ENCODE results near the gene SPESP1. TPM values are rescaled to one million over a fixed set of nuclear protein-coding genes. Genes with fewer than 3 reads are reported as not detected.

Gene SPESP1
- polyA plus RNA-seq, 1 donor (not counting 4 experiments of a cell fraction or from before 2014, with no cell fraction given), result 5.3 TPM

DNA sequence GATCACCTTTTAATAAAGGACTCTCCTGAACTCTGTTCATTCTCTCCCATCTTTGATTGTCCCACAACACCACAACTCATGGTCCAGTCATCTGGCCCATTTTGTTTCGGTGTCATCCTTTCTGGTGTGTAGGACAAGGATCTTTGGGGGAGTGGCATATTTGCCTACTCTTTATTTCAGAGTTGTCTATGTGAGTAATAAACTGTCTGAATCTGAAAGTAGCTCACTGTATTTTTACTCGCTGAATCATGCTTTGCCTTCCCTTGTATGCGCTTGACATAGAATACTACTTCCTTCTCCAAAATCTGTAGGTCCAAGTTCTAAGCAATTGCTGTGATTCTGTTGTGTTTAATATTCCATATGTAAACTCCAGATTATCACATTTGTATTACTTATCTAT lies 54.3 kb downstream of the SPESP1 start:
- H3K36me3 ChIP-seq (ENCODE audit: control insufficient read depth in 2 of 2, extremely low read depth in 1 of 2, insufficient read depth in 2 of 2, low read length in 2 of 2), result no peaks in the 10 kb centered on the region
- DNase-seq (ENCODE audit: low read depth, low spot score) (no peak), FAIRE-seq (no peak)
- no peak overlapping the region for H3K9ac ChIP-seq (ENCODE audit: control insufficient read depth, extremely low read depth, insufficient read depth, low read length)
- H3K4me3 ChIP-seq (ENCODE audit: control insufficient read depth in 2 of 3, extremely low read depth in 1 of 3, insufficient read depth in 2 of 3, low read depth in 1 of 3, low read length in 3 of 3), result no peak overlapping the region
- no peaks in the 10 kb centered on the region for H3K9me1 ChIP-seq (ENCODE audit: control insufficient read depth, extremely low read depth, insufficient read depth, low read length)
- H3K9me3 ChIP-seq (ENCODE audit: control insufficient read depth, low read depth, low read length), result no peaks in the 10 kb centered on the region
- H4K20me1 ChIP-seq (ENCODE audit: control insufficient read depth, extremely low read depth, insufficient read depth, low read length), result no peaks in the 10 kb centered on the region
- no peaks in the 10 kb centered on the region for H3K79me2 ChIP-seq (ENCODE audit: control insufficient read depth, insufficient read depth, low read length)
- no peak overlapping the region for H2AFZ ChIP-seq (ENCODE audit: control insufficient read depth, low read length)
- H3K27me3 ChIP-seq (ENCODE audit: control insufficient read depth, extremely low read depth, insufficient read depth, low read length), result no peaks in the 10 kb centered on the region
- no peak overlapping the region for H3K27ac ChIP-seq (ENCODE audit: control insufficient read depth, insufficient read depth, low read length)
- no peak overlapping the region for H3K4me2 ChIP-seq (ENCODE audit: control insufficient read depth, extremely low read depth, insufficient read depth, low read depth, low read length)
- dilution Hi-C loops (cut with MboI; ENCODE audit: extremely low pct_ligation_motif_present, low sequenced_read_pairs), result no loop called here
- no peak for TF ChIP-seq EZH2 (IDR thresholded peaks at IDR 0.05; ENCODE audit: low read length)
- TF ChIP-seq, protein P1, sequence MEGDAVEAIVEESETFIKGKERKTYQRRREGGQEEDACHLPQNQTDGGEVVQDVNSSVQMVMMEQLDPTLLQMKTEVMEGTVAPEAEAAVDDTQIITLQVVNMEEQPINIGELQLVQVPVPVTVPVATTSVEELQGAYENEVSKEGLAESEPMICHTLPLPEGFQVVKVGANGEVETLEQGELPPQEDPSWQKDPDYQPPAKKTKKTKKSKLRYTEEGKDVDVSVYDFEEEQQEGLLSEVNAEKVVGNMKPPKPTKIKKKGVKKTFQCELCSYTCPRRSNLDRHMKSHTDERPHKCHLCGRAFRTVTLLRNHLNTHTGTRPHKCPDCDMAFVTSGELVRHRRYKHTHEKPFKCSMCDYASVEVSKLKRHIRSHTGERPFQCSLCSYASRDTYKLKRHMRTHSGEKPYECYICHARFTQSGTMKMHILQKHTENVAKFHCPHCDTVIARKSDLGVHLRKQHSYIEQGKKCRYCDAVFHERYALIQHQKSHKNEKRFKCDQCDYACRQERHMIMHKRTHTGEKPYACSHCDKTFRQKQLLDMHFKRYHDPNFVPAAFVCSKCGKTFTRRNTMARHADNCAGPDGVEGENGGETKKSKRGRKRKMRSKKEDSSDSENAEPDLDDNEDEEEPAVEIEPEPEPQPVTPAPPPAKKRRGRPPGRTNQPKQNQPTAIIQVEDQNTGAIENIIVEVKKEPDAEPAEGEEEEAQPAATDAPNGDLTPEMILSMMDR (optimal IDR thresholded peaks at IDR 0.05 in 1 of 3, IDR thresholded peaks at IDR 0.05 in 1 of 3, conservative IDR thresholded peaks at IDR 0.05 in 1 of 3; ENCODE audit: extremely low read depth in 1 of 3, insufficient read depth in 2 of 3, low read length in 3 of 3), result no peak
- H3K4me1 ChIP-seq (ENCODE audit: control insufficient read depth, extremely low read depth, insufficient read depth, low read length), result no peaks in the 10 kb centered on the region

DNA sequence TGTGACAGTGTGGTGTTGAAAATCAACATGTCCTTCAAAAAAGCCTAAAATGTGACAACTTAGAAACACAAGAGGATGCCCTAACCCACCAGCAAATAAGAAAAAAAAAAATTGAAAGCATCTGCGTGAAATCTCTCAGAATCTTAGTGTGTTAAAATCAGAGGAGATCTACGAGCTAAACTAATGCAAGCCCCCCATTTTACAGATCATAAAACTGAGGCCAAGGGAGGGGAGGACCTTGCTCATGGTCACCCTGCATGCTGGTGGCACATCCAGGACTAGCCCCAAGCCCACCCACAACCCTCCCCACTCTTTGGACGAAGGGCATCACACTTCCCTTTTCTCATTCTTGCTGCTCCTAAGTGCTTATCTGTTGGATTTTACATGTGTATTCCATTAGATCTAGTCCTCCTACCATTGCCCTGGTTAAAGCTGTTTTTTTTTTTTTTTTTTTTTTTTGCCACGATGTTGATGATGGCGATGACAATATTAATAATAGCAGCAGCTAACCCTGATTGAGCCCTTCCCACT lies 55.1 kb downstream of the SPESP1 start:
- H3K9ac ChIP-seq (ENCODE audit: control insufficient read depth, extremely low read depth, insufficient read depth, low read length), result no peak overlapping the region
- no peaks in the 10 kb centered on the region for H3K27me3 ChIP-seq (ENCODE audit: control insufficient read depth, extremely low read depth, insufficient read depth, low read length)
- H4K20me1 ChIP-seq (ENCODE audit: control insufficient read depth, extremely low read depth, insufficient read depth, low read length), result no peaks in the 10 kb centered on the region
- no peak for DNase-seq (ENCODE audit: low read depth, low spot score)
- dilution Hi-C loops (cut with MboI; ENCODE audit: extremely low pct_ligation_motif_present, low sequenced_read_pairs), result no loop called here
- no peak overlapping the region for H3K4me2 ChIP-seq (ENCODE audit: control insufficient read depth, extremely low read depth, insufficient read depth, low read depth, low read length)
- H3K27ac ChIP-seq (ENCODE audit: control insufficient read depth, insufficient read depth, low read length), result no peak overlapping the region
- no peaks in the 10 kb centered on the region for H3K9me1 ChIP-seq (ENCODE audit: control insufficient read depth, extremely low read depth, insufficient read depth, low read length)
- no peak for TF ChIP-seq EZH2 (IDR thresholded peaks at IDR 0.05; ENCODE audit: low read length)
- TF ChIP-seq, protein P1 (optimal IDR thresholded peaks at IDR 0.05 in 1 of 3, IDR thresholded peaks at IDR 0.05 in 1 of 3, conservative IDR thresholded peaks at IDR 0.05 in 1 of 3; ENCODE audit: extremely low read depth in 1 of 3, insufficient read depth in 2 of 3, low read length in 3 of 3), result no peak
- no peaks in the 10 kb centered on the region for H3K9me3 ChIP-seq (ENCODE audit: control insufficient read depth, low read depth, low read length)
- H3K79me2 ChIP-seq (ENCODE audit: control insufficient read depth, insufficient read depth, low read length), result no peaks in the 10 kb centered on the region
- FAIRE-seq, result no peak
- H3K4me1 ChIP-seq (ENCODE audit: control insufficient read depth, extremely low read depth, insufficient read depth, low read length), result no peaks in the 10 kb centered on the region
- no peaks in the 10 kb centered on the region for H3K36me3 ChIP-seq (ENCODE audit: control insufficient read depth in 2 of 2, extremely low read depth in 1 of 2, insufficient read depth in 2 of 2, low read length in 2 of 2)
- H3K4me3 ChIP-seq (ENCODE audit: control insufficient read depth in 2 of 3, extremely low read depth in 1 of 3, insufficient read depth in 2 of 3, low read depth in 1 of 3, low read length in 3 of 3), result no peak overlapping the region
- H2AFZ ChIP-seq (ENCODE audit: control insufficient read depth, low read length), result no peak overlapping the region

Data from keratinocyte (primary cell).